SKM-1 treated with dmso at 0.1 percent for 144 hours (cell line): Measurements from ENCODE around the gene POU3F4.
A peak's percentile ranks its signal among the peaks of the same experiment; 100 is the strongest.

Source experiments
- DNase-seq: peaks from one replicate; lab custom pipeline; 2025; ENCODE audit not compliant: unreplicated experiment; lab: John Stamatoyannopoulos, UW

Gene POU3F4

DNA sequence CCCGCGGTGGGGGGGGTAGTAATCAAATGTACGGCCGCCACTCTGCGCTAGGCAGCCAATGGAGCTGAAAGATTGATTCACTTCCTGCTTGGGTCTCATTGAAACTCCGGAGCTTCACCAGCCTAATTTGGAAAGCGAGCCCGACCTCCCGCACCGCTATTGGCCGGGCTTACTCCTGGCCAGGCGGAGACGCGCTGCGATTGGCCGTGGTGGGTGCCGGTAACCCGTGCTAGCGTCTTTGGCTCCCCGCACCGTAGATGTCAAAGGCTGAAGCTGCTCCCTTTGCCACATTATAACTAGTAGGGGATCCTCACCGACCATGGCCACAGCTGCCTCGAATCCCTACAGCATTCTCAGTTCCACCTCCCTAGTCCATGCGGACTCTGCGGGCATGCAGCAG, at the start of gene POU3F4:
TSS of gene POU3F4 (plus strand) at position 285 of the 400 bp plus-strand sequence. CDS start at position 320, 35 bp downstream.
- no peak for DNase-seq

DNA sequence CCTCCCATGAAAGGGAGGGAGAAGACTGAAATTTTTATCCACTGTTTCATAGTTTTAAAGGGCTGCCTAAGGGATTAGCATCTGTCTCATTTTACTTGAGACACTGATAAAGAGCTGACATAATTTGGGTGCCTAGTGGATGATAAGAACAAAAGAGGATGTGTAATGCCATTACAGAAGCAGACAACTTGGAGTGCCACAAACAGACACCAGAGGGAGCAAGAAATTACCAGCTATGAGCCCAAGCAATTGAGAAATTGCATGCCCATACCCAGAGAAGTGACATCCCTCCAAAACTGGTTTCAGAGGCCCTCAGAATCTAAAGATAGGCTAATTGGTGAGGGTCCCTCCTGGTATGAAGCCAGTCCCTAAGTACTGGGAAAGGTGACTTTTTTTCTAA, 38.5 kb upstream of the POU3F4 start:
- peak; percentile 27 for DNase-seq

DNA sequence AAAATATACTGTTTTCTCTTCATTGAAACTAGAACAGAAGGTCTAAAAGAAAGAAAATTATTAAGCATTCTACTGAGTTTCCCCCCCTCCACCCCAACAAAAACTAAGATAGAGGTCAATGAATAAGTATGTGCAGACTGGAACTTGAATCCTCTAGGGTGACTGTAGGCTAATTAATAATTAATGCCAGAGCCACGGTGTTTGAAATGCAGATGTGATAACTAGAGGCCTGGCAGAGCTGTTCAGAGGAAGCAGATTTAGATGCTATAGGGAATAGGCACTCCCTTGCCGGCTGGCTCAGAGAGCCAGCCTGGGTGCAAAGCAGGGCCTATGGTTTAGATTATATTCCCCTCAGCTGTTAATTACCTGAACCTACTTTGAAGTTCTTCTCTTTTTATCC, 12.2 kb upstream of the POU3F4 start:
- no peak for DNase-seq

DNA sequence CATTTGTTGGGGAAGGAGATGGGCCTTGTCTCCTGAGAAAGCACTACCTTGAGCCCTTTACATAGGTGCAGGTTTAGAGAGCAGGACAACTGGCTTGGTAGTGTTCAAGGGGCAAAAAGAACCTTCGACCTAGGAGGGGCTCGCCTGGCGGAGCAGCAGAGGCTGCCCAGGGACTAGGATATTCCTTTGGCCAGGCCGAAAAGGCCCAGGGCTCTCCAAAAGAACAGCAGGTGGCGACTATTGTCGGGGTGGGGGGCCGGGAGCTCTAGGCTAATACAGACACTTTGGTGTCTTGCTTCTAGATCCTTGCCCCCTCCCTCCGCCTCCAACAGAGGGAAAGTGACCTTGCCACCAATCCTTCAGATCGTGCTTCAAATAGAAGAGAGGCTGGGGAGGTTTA, 7.1 kb upstream of the POU3F4 start:
- no peak for DNase-seq

DNA sequence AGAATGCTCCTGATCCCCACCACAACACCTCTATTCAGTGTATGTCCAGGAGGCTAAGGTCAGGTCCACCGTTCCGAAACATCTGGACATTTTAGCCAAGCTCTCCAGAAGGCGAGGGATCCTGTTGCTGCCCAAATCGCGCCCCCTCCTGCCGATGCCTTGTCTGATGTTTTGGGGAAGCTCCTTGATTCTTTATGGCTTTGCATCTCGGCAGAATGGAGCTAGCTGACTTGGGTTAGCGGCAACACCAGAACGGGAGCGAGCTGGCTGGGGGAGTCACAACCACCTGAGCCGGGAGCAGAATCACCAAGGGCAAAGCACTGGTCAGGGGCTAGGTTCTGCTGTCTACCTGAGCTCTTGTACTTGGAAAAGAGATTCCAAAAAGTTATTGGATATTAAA, 6.6 kb upstream of the POU3F4 start:
- no peak for DNase-seq

DNA sequence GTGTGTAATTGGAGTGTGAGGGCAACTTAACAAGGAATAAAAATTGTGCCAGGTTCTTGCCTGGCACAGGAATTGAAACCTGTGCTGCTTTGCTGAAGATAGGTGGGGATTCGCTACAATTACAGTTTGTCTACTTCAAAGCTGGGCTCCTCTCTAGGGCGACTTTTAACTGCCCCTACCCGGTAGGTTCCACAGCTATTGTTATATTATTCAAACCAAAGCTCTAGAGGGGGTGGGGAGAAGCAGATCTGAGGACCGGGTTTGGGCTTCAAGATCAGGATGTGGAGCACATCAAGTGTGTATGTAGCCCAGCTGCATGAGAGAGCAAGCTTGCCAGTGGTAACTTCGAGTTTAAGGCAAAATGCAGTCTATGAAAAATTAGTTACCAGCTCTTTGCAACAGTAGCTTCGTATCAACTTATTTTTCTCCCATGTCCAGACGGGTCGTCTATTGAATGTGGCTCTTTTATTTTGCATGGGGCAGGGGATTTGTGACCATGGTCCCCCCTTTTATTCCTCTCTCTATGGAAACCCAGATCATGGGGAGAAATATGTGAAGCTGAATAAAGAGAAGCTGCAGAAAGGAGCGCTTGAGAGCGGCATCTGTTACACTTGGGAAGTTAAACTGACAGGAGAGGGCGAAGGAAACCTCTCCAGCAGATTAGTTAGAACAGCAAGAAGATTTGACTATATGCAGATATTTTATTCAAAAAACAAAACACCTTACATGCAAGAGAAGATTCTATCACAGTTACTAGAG, 3.2 kb upstream of the POU3F4 start:
- no peak for DNase-seq

DNA sequence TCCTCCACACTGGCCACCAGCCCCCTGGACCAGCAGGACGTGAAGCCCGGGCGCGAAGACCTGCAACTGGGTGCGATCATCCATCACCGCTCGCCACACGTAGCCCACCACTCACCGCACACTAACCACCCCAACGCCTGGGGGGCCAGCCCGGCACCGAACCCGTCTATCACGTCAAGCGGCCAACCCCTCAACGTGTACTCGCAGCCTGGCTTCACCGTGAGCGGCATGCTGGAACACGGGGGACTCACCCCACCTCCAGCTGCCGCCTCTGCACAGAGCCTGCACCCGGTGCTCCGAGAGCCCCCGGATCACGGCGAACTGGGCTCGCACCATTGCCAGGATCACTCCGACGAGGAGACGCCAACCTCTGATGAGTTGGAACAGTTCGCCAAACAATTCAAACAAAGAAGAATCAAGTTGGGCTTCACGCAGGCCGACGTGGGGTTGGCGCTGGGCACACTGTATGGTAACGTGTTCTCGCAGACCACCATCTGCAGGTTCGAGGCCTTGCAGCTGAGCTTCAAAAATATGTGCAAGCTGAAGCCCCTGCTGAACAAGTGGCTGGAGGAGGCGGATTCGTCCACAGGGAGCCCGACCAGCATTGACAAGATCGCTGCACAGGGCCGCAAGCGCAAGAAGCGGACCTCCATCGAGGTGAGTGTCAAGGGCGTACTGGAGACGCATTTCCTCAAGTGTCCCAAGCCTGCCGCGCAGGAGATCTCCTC, 600 bp downstream of the POU3F4 start:
- DNase-seq: no peak

DNA sequence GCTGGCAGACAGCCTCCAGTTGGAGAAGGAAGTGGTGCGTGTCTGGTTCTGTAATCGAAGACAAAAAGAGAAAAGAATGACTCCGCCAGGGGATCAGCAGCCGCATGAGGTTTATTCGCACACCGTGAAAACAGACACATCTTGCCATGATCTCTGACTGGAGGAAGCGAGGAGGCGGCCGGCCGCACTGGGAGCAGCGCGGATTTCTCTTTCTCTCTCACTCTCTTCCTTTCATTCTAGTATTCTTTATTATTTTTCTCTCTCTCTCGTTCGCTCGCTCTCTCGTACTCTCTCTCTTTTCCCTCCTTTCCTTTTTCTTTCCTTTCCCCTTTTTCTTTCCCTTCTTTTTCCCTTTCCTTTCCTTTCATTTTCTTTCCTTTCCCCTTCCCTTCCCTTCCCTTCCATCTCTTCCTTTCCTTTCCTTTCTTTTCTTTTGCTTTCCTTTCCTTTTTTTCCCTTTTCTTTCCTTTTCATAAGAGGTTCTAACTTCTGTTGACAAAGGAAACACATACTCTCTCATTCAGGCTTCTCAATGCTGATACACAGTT, 1.2 kb downstream of the POU3F4 start:
- DNase-seq: no peak

DNA sequence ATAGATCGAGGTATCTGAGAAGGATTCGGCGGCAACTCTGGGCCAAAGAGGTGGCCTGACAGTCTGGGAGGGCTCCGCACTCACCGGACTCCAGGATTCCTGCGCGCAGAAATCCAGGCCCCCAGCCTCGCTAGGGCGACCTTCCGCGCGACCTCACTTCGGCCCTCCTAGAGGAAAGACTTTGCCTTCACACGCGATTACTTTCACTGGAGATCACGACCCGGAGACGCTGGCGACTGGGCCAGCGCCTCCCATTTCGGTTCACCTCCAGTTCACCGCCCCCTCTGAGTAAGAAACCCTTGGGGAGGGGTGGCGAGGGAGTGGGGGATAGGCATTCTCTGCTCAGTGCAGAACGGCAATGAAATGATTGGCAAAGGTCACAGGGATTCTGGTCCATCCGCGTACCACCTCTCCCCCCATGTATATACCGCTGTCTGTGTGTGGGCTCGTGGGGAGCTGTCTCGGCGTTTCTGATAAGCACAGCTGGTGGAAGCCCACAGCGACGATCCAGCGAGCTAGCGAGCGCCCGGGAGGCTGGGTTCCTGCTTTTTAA, 2.5 kb downstream of the POU3F4 start:
- no peak for DNase-seq

DNA sequence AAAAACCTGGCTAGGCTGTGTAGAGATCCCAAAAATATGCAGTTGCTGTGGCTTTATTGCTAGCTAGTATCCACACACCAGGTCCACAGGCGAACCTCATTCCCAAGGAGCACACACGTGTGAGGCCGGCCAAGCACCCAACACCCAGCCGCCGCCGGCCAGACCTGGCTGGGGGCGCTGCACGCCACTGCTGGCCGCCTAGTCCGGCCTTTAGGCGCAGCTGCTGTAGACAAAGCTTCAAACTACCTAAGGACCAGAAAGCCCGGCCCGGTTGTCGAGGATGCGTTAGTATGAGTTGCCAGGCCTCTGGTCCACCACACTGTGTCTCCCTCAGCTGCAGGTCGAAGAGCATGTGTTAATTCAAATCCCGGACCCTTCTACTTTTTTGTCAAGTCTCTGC, 3.1 kb downstream of the POU3F4 start:
- DNase-seq: no peak

DNA sequence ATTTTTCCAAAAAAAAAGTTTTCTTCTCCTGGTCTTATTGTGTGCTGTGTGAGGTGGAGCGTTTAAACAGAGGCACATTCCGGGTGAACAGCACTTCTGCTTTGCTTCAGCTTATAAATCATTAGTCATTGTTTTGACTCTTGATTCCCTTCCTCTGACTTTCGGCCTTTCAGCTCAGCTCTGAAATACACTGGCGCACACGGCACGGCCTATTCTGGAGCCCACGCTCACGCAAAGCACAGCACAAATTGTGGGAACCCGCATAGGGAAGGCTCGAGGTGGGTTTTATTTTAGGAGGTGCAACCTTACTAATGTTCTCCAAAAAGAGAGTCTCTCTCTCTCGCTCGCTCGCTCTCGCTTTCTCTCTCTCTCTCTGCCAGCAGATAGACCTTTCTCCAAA, 4.0 kb downstream of the POU3F4 start:
- DNase-seq: no peak

DNA sequence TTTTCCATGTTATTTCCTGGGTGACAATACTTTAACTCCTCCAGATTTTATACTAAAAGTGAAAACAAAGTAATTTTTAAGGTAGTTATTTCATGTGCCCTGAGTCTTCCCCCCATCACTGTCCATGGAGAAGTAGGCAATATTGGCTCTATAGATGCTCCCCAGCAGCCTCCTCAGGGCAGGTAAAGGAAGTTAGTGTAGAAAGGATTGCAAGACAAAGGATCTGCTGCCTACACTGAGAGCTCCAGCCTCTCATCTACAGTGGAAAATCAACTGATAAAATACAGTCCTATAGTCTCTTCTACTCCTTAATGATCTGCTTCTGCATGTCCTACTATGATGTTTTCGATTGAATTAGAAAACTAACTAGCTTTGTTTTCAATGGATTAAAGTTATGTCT, 8.5 kb downstream of the POU3F4 start:
- no peak for DNase-seq

DNA sequence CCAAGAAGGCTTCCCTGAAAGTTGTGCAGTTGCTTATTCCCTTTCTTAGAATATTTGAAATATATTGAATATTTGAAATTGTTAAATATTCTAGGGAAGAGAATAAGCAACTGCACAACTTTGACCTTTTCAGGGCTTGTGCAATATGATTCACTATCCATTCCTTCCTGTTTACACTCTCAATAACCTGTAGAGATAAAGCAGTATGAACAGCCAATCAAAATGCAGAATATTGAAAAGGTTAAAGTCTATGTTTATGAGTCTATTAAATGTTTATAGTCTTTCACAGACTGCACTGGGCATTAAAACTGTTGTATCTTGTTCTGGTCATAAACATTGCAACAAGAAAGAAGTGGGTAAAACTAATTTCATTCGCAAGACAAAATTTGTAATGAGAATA, 13.8 kb downstream of the POU3F4 start:
- DNase-seq: no peak

DNA sequence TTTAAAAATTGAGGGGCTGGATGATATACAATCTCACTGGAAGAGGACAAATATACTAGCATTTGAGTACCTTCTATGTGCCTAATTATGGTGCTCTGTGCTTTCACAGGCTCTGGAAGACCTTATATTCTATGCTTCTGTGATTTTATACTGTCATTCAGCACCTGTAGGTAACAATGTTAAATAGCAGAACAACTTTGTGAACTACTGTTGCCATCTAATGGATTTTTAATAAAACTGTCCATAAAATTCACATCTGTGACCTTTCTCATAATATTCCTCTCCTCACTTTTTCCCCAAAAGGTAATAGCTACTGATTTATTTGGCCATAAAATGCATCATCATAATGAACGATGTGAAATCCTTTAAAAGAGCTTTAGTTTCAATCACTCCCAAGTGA, 21.9 kb downstream of the POU3F4 start:
- no peak for DNase-seq

DNA sequence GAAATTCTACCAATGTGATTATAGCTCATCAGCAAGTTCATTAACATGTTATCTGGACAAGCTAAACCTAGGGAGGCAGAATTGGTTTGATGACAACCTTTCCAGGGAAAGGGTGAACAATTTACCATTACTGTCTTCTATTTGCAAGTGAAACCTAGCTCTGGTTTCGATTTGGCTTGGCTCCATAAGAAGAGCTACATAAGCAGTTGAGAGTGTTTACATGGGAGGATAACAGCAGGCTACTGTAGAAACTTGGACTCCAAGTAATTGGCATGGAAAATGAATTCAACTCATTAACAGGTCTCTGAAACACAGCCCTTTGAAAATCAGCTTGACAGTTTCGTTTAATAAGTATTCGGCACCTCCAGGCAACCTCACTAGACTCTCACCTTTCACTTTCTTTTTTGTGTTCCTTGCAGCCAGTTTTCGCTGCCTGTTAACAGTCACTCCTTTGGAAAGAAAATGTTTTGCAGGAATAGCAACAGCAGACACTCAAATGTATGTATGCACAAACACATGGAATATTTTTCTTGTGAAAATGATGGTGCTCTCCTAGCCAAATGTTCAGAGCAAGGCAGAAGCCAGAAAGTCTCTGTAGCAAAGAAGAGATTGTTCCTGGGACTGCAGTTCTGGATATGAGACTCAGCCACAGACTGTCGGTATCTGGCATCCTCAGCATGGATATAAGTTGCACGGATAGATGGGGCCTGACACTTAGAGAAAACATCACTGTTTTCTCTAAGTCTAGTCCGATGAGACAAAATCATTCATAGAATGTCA, 27.5 kb downstream of the POU3F4 start:
- no peak for DNase-seq
